NCI-H2196 (cell line): ENCODE measurements around the gene CYP2E1.
A peak's percentile ranks its signal among the peaks of the same experiment; 100 is the strongest.
"Not testable (repeated sequence)": the region's sequence is repeated elsewhere in the genome, so short reads cannot be mapped to it uniquely, and the experiment has no call there.

Source experiments
- DNase-seq: peaks from one replicate; lab custom pipeline; 2025; ENCODE audit not compliant: unreplicated experiment; lab: John Stamatoyannopoulos, UW

Gene CYP2E1

DNA sequence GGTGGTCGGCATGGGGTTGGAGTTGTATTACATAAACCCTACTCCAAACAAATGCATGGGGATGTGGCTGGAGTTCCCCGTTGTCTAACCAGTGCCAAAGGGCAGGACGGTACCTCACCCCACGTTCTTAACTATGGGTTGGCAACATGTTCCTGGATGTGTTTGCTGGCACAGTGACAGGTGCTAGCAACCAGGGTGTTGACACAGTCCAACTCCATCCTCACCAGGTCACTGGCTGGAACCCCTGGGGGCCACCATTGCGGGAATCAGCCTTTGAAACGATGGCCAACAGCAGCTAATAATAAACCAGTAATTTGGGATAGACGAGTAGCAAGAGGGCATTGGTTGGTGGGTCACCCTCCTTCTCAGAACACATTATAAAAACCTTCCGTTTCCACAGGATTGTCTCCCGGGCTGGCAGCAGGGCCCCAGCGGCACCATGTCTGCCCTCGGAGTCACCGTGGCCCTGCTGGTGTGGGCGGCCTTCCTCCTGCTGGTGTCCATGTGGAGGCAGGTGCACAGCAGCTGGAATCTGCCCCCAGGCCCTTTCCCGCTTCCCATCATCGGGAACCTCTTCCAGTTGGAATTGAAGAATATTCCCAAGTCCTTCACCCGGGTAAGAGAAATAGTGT is at the start of gene CYP2E1:
TSS of gene CYP2E1 (plus strand) at position 407 of the 632 bp plus-strand sequence. CDS start at position 440, 33 bp downstream.
- no peak for DNase-seq

- DNase-seq, result no peak
Measured at GRCh38 chr10:133481086-133481643, 46.0 kb upstream of the CYP2E1 start.

DNA sequence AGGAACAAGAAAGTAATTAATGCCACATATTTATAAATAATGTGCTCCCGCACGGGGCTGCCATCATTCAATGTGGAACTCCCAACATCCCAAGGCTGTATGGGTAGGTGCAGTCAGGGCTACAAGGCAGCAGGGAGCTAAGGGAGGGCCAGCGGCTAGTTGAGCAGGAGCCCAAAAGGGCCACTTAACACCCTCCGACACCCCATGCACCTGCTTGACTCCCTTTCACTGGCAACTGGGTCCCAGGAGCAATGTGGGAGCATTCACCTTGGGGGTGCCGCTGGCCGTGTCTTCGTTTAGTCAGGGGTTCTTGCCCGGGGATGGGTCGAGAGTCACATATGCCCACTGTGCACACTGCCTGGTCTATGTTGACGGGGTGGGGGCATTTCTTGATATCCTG is 45.5 kb upstream of the CYP2E1 start:
- no peak for DNase-seq

DNA sequence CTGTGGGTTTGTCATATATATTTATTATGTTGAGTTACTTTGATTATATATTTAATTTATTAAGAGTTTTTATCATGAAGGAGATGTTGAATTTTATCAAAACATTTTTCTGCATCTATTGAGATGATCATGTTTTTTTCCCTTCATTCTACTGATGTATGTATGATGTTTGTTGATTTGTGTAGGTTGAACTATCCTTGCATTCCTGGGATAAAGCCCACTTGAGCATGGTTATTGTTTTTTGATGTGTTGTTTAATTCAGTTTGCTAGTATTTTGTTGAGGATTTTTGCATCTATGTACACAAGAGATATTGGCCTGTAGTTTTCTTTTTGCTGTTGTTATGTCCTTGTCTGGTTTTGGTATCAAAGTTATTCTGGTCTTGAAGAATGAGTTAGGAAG is 42.3 kb upstream of the CYP2E1 start:
- no peak for DNase-seq

- DNase-seq, result no peak
Measured at GRCh38 chr10:133487085-133487484, 40.1 kb upstream of the CYP2E1 start.

GRCh38 chr10:133488354-133488753 is 38.8 kb upstream of the CYP2E1 start:
- no peak for DNase-seq

- DNase-seq, result no peak
Measured at GRCh38 chr10:133489816-133490588, 37.2 kb upstream of the CYP2E1 start.

DNA sequence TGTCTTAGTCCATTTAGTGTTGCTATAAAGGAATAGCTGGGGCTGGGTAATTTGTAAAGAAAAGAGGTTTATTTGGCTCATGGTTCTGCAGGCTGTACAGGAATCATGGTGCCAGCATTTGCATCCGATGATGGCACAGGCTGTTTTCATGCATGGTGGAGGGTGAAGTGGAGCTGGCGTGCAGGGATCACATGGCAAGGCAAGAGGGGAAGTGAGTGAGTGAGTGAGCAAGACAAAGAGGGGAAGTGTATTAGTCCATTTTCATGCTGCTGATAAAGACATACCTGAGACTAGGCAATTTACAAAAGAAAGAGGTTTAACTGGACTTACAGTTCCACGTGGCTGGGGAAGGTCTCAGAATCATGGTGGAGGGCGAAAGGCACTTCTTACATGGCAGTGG is 33.6 kb upstream of the CYP2E1 start:
- not testable (repeated sequence) for DNase-seq

- DNase-seq, result not testable (repeated sequence)
Measured at GRCh38 chr10:133497363-133497762, 29.8 kb upstream of the CYP2E1 start.

DNA sequence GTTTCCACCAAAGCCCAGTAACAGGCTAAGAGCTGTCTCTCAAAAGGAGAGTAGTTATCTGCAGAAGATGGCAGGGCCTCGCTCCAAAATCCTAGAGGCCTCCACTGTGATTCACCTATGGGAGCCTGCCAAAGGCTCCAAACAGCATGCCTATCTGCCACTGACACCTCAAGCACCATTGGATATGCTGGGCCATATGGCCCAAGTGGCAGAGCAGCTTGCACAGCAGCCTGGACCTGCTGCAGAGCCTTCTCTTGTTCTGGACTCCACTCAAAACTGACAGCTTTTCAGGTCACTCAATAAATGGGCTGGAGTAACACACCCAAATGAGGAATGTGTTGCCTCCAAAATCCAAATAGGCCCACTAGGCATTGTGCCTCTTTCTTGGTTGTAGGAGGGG is 28.0 kb upstream of the CYP2E1 start:
- DNase-seq, result not testable (repeated sequence)

GRCh38 chr10:133500897-133501296 is 26.3 kb upstream of the CYP2E1 start:
- not testable (repeated sequence) for DNase-seq

DNA sequence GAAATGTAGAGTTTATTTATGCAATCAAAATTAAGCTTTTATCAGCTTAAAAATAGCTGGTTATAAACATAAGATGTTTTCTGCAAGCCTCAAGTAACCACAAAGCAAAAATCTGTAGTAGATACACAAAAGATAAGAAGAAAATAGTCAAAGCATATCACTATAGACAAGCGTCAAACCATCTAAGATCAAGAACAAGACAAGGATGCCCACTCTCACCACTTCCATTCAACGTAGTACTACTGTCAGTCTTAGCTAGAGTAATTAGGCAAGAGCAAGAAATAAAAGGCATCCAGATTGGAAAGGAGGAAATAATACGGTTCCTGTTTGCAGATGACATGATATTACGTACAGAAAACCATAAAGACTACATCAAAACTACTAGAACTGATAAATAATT is 17.5 kb upstream of the CYP2E1 start:
- no peak for DNase-seq

DNA sequence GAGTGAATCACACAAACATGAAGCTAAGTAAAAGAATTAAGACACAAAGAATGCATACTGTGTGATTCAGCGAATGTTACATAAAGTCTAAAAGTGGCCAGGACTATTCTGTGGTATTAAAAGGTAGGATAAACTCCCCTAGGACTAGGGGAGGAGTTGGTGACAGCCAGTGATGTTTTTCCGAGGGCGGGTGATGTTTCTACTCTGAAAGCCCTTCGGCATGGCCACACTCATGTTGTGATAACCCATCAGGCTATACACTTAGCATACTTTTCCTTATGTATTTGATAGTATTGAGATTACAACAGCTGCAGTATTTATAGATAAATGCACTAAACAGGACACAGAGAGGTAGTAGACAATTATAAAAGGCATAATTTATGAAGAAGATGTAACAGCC is 15.8 kb upstream of the CYP2E1 start:
- no peak for DNase-seq

DNA sequence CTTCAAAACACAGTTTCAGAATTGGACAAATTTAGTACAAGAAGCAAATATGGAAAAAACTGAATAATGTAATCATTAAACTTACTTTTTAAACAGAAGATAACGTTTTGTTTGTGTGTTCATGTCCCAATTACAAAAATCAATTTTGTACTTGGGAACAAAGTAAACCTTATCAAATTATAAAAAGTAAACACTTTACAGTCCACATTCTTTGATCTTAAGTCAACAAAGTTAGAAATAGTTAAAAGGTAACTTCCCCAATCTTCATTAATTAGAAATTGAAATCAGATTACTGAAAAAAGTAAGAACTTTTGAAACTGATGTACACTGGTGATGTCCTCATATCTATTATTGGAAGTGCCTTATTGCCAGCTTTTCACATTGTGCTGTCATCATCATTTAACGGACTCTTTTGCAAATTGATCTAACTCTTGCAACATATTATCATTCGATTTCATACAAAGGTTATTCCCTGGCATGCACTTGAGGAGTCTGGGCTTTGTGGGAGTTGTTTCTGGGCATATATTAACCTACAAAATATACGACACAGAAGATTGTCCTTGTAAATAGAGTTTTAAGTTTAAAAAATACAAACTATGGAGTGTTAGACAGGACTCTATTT is 15.1 kb upstream of the CYP2E1 start:
- no peak for DNase-seq

- no peak for DNase-seq
Measured at GRCh38 chr10:133515471-133515870, 11.7 kb upstream of the CYP2E1 start.

- no peak for DNase-seq
Measured at GRCh38 chr10:133516057-133516456, 11.1 kb upstream of the CYP2E1 start.

DNA sequence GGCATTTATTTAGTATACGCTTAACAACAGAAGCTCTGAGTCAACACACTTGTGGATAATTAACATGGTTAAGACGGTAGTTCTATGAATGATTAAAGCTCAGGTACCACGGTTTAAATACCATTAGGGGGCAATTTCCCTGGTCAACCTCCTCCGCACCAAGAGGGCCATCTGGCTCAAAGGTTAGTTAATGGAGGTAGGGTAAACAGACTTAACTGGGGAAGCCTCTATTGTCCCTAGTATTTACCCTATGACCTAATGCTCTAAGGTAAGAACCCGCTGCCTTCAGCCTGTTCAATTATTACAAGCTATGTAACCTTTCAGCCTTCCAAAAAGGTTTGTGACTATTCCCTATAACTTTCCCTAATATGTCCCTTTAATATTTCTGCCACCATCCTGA is 8.6 kb upstream of the CYP2E1 start:
- DNase-seq, result not testable (repeated sequence)

- peak; percentile 64 for DNase-seq
Measured at GRCh38 chr10:133520193-133520738, 6.9 kb upstream of the CYP2E1 start.

DNA sequence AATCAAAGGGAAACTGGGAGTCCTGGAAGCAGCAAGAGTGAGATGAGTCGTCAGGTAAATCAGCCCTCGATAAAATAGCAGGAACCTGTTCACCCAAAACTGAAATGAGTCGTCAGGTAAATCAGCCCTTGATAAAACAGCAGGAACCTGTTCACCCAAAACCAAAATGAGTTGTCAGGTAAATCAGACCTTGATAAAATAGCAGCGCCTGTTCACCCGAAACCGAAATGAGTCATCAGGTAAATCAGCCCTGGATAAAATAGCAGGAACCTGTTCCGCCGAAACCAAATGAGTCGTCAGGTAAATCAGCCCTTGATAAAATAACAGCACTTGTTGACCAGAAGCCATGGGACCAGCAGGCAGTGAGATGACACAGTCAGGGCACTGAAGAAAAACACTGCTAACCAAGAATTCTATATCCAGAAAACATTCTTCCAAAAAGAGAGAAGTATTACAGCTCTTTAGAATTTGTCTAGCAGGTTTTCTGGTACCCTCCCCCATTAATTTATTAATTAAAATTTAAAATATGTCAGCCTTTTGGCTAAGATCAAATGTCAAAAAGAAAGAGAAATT is 3.4 kb upstream of the CYP2E1 start:
- no peak for DNase-seq

DNA sequence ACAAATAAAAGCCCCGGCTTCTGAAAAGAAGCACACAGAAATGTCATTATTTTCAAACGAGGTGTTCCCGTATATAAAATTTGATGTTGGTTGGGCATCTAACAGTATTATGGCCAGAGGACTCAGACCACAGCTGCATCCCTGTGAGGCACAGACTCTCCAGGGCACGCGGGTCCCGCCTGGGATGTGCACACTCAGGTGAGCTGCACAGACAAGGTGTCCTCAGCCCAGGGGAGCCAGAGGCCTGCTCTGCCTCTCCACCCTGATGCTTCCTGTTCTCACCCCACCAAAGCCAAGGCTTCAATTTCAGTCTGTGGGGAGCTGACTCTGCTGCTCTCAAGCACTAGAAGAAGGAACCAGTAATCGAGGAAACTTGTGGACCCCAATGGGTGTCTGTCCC is 1.7 kb upstream of the CYP2E1 start:
- DNase-seq, result no peak

DNA sequence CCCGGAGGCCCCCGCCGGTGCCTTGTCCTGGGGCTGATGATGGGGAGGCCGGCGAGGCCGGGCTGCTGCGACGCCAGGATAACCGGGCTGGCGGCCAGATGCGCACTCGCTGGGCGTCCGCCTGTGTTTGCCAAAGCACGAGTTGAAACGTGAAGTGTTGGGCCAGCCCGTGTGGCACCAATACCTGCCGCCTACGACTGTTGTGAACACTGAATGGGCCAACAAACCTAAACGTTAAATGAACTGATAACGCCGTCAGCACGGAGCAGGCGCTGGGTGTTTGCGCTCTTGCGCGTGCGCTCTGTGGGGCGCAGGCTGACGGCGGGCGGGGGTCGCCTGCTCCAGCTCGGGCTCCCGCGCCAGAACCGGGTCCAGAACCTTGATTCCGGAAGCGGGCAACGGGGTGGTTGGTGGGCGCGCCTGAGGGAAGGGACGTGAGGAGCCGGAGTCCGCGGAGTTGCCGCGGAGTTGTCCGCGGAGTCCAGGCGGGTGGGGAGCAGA is 658 bp downstream of the CYP2E1 start:
- DNase-seq, result no peak
